H9 (cell line): ENCODE results near the gene RIPPLY1. TPM values are rescaled to one million over a fixed set of nuclear protein-coding genes. Genes with fewer than 3 reads are reported as not detected.

Experiments
- DNase-seq: peaks from one replicate; pipeline ENCODE4 v3.0.0-alpha.2; 2017
- H2AFZ ChIP-seq: one replicate; pipeline ENCODE4 v1.6.1; 2013; ENCODE audit warnings: mild to moderate bottlenecking, low read length, control low read depth, moderate library complexity
- H2AK5ac ChIP-seq: 2 replicates; pipeline ENCODE4 v1.6.1; 2013; ENCODE audit warnings: low read length, control low read depth, mixed read lengths; ENCODE audit not compliant: insufficient read length
- H2BK120ac ChIP-seq: one replicate; pipeline ENCODE4 v1.6.1; 2013; ENCODE audit warnings: low read depth, mild to moderate bottlenecking, low read length, control low read depth, inconsistent platforms; ENCODE audit not compliant: poor library complexity, severe bottlenecking
- H2BK12ac ChIP-seq: 2 replicates; pipeline ENCODE4 v1.6.1; 2013; ENCODE audit warnings: low read length, control low read depth, mixed read lengths, low read depth; ENCODE audit not compliant: insufficient read length
- H2BK15ac ChIP-seq: 2 replicates; pipeline ENCODE4 v1.6.1; 2013; ENCODE audit warnings: low read depth, low read length, control low read depth
- H2BK20ac ChIP-seq: one replicate; pipeline ENCODE4 v1.6.1; 2013; ENCODE audit warnings: low read depth, mild to moderate bottlenecking, low read length, control low read depth, inconsistent platforms; ENCODE audit not compliant: poor library complexity, severe bottlenecking
- H2BK5ac ChIP-seq: 2 replicates; pipeline ENCODE4 v1.6.1; 2013; ENCODE audit warnings: low read length, control low read depth, mixed read lengths; ENCODE audit not compliant: insufficient read length
- H3K14ac ChIP-seq: 2 replicates; pipeline ENCODE4 v1.6.1; 2013; ENCODE audit warnings: low read length, control low read depth; ENCODE audit not compliant: insufficient read depth
- H3K18ac ChIP-seq: 2 replicates; pipeline ENCODE4 v1.6.1; 2013; ENCODE audit warnings: low read depth, mild to moderate bottlenecking, mixed read lengths, low read length, control low read depth; ENCODE audit not compliant: insufficient read length
- H3K23ac ChIP-seq: 2 replicates; pipeline ENCODE4 v1.6.1; 2013; ENCODE audit warnings: low read length, control low read depth, mixed read lengths, low read depth; ENCODE audit not compliant: insufficient read length
- H3K23me2 ChIP-seq: 2 replicates; pipeline ENCODE4 v1.6.1; 2013; ENCODE audit warnings: low read depth, mild to moderate bottlenecking, mixed read lengths, low read length, control low read depth; ENCODE audit not compliant: insufficient read length, poor library complexity, severe bottlenecking
- H3K27ac ChIP-seq: 2 replicates; pipeline ENCODE4 v1.5.1; 2013; ENCODE audit warnings: low read length, control low read depth, mixed read lengths, low read depth; ENCODE audit not compliant: insufficient read length
- H3K27me3 ChIP-seq: 2 replicates; pipeline ENCODE4 v1.6.1; 2013; ENCODE audit warnings: low read length, control low read depth, inconsistent platforms; ENCODE audit not compliant: insufficient read depth
- H3K4ac ChIP-seq: 2 replicates; pipeline ENCODE4 v1.6.1; 2013; ENCODE audit warnings: low read depth, mild to moderate bottlenecking, control low read depth, inconsistent platforms, low read length, moderate library complexity
- H3K4me1 ChIP-seq: 2 replicates; pipeline ENCODE4 v1.6.1; 2013; ENCODE audit warnings: low read length, control low read depth, inconsistent platforms; ENCODE audit not compliant: insufficient read depth
- H3K4me2 ChIP-seq: 2 replicates; pipeline ENCODE4 v1.6.1; 2013; ENCODE audit warnings: low read length, control low read depth, mixed read lengths; ENCODE audit not compliant: insufficient read length, insufficient read depth
- H3K56ac ChIP-seq: 2 replicates; pipeline ENCODE4 v1.6.1; 2013; ENCODE audit warnings: low read depth, mild to moderate bottlenecking, mixed read lengths, low read length, control low read depth; ENCODE audit not compliant: insufficient read length
- H3K79me1 ChIP-seq: 2 replicates; pipeline ENCODE4 v1.6.1; 2013; ENCODE audit warnings: low read depth, mild to moderate bottlenecking, moderate library complexity, low read length, control low read depth, inconsistent platforms; ENCODE audit not compliant: insufficient read depth, poor library complexity, severe bottlenecking
- H3K79me2 ChIP-seq: 2 replicates; pipeline ENCODE4 v1.6.1; 2013; ENCODE audit warnings: low read length, control low read depth, inconsistent platforms; ENCODE audit not compliant: insufficient read depth
- H3K9ac ChIP-seq: 2 replicates; pipeline ENCODE4 v1.6.1; 2013; ENCODE audit warnings: low read length, control low read depth, mixed read lengths; ENCODE audit not compliant: insufficient read length; ENCODE audit errors: extremely low read depth
- H3K9me3 ChIP-seq: one replicate; pipeline ENCODE4 v1.6.1; 2013; ENCODE audit warnings: low read depth, low read length, inconsistent platforms; ENCODE audit not compliant: control insufficient read depth
- H3T11ph ChIP-seq: one replicate; pipeline ENCODE4 v1.6.1; 2013; ENCODE audit warnings: mild to moderate bottlenecking, low read length, control low read depth, inconsistent platforms
- H4K20me1 ChIP-seq: one replicate; pipeline ENCODE4 v1.6.1; 2013; ENCODE audit not compliant: control insufficient read depth, insufficient read length, insufficient read depth
- H4K5ac ChIP-seq: 2 replicates; pipeline ENCODE4 v1.6.1; 2013; ENCODE audit warnings: low read depth, mild to moderate bottlenecking, mixed read lengths, low read length, control low read depth; ENCODE audit not compliant: insufficient read length
- H4K8ac ChIP-seq: replicated peaks from 2 replicates; pipeline ENCODE4 v1.6.1; 2013; ENCODE audit warnings: low read length, control low read depth, mixed read lengths, low read depth; ENCODE audit not compliant: insufficient read length
- H4K91ac ChIP-seq: 2 replicates; pipeline ENCODE4 v1.6.1; 2013; ENCODE audit warnings: low read depth, mild to moderate bottlenecking, moderate library complexity, mixed read lengths, low read length, control low read depth; ENCODE audit not compliant: insufficient read length
- H3K27ac Mint-ChIP-seq, 3 experiments: 2 replicates in 2 of 3; 3 replicates in 1 of 3; pipeline ENCODE4 v1.8.0; 2020 to 2021; ENCODE audit warnings: mixed read lengths in 3 of 3, mild to moderate bottlenecking in 1 of 3, moderate library complexity in 1 of 3
- H3K27me3 Mint-ChIP-seq: 2 replicates; pipeline ENCODE4 v1.8.0; 2021; ENCODE audit warnings: low read depth, mild to moderate bottlenecking, moderate library complexity, mixed read lengths
- H3K36me3 Mint-ChIP-seq, 3 experiments: 2 replicates in 2 of 3; 3 replicates in 1 of 3; pipeline ENCODE4 v1.8.0; 2020 to 2021; ENCODE audit warnings: low read depth in 3 of 3, mixed read lengths in 3 of 3; ENCODE audit not compliant: insufficient read depth in 1 of 3
- H3K4me1 Mint-ChIP-seq, 2 experiments: 2 replicates each; pipeline ENCODE4 v1.8.0; 2020; ENCODE audit warnings: mixed read lengths in 2 of 2
- H3K4me3 Mint-ChIP-seq, 2 experiments: 2 replicates in 1 of 2; 3 replicates in 1 of 2; pipeline ENCODE4 v1.8.0; 2020 to 2021; ENCODE audit warnings: mild to moderate bottlenecking in 2 of 2, mixed read lengths in 2 of 2, moderate library complexity in 1 of 2
- H3K9me3 Mint-ChIP-seq, 2 experiments: 2 replicates in 1 of 2; 3 replicates in 1 of 2; pipeline ENCODE4 v1.8.0; 2020; ENCODE audit warnings: mild to moderate bottlenecking in 2 of 2, mixed read lengths in 2 of 2, moderate library complexity in 1 of 2
- WGBS: extraction: QIAGEN DNeasy Blood & Tissue Kit; methylation state at CpG from one replicate; pipeline ENCODE4 v1.1.7; 2013; ENCODE audit warnings: missing lambda C conversion rate, low lambda C conversion rate, mixed read lengths; ENCODE audit not compliant: insufficient read length; ENCODE audit errors: extremely low coverage; 5-methylcytosine and 5-hydroxymethylcytosine counted together
- total RNA-seq: library from RNA; stranded (reverse); gene quantifications from 2 replicates; pipeline ENCODE4 v1.2.1, GENCODE V29; 2021
- TF ChIP-seq, protein P1 (sequence below): fragments of 200-600 bp; sonication (generic); conservative IDR thresholded peaks from 3 replicates; pipeline ENCODE4 v1.8.0; 2021; ENCODE audit warnings: antibody characterized with exemption, mild to moderate bottlenecking

RIPPLY1 gene
- total RNA-seq, 1 experiment from 2014 or later, result not detected

DNA sequence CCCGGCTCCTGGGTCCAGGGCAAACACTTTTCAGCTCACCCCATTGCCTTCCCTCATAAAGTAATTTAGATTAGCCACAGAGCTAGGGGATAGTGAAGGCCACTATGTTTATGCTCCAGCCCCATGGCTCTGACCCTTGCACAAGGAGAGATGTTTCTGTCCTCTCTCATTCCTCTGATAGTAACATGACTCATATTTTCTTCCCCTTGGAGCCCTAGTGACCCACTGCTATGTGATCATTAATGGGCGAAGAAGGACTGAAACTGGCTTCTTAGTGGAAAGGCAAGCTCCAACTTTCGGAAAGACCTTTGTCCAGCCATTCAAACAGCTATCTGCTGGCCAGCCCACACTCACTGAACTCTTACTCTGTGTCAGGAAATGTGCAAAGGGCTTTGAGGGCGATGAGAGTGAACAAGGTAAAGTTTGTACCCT lies 29.4 kb upstream of the RIPPLY1 start:
- H3K18ac ChIP-seq, result no peak overlapping the region
- H4K8ac ChIP-seq, result no peak overlapping the region
- H3K27ac Mint-ChIP-seq, result no peak overlapping the region
- no peak overlapping the region for H3K27ac ChIP-seq
- no peaks in the 10 kb centered on the region; a peak in 1 of 7 replicates for H3K36me3 Mint-ChIP-seq
- no peaks in the 10 kb centered on the region for H3K4me1 ChIP-seq
- H3K4me1 Mint-ChIP-seq, result no peaks in the 10 kb centered on the region
- H3K27me3 Mint-ChIP-seq, result no peaks in the 10 kb centered on the region; the same call in 1 of the 2 replicates
- TF ChIP-seq, protein P1, sequence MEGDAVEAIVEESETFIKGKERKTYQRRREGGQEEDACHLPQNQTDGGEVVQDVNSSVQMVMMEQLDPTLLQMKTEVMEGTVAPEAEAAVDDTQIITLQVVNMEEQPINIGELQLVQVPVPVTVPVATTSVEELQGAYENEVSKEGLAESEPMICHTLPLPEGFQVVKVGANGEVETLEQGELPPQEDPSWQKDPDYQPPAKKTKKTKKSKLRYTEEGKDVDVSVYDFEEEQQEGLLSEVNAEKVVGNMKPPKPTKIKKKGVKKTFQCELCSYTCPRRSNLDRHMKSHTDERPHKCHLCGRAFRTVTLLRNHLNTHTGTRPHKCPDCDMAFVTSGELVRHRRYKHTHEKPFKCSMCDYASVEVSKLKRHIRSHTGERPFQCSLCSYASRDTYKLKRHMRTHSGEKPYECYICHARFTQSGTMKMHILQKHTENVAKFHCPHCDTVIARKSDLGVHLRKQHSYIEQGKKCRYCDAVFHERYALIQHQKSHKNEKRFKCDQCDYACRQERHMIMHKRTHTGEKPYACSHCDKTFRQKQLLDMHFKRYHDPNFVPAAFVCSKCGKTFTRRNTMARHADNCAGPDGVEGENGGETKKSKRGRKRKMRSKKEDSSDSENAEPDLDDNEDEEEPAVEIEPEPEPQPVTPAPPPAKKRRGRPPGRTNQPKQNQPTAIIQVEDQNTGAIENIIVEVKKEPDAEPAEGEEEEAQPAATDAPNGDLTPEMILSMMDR, result no peak
- no peak overlapping the region for H3T11ph ChIP-seq
- WGBS, result no CpG with 5 or more reads among the region's 4 CpGs
- no peak overlapping the region for H3K9ac ChIP-seq
- no peak overlapping the region for H3K4me3 Mint-ChIP-seq
- H3K79me1 ChIP-seq, result no peaks in the 10 kb centered on the region
- H4K91ac ChIP-seq, result no peak overlapping the region
- no peak overlapping the region for H2BK15ac ChIP-seq
- no peak overlapping the region for H3K4ac ChIP-seq
- H3K79me2 ChIP-seq, result no peaks in the 10 kb centered on the region
- H4K20me1 ChIP-seq, result no peaks in the 10 kb centered on the region
- no peak overlapping the region for H2AFZ ChIP-seq
- H3K23me2 ChIP-seq, result no peaks in the 10 kb centered on the region
- H2AK5ac ChIP-seq, result no peak overlapping the region
- H2BK120ac ChIP-seq, result no peak overlapping the region
- H2BK20ac ChIP-seq, result no peak overlapping the region
- no peak overlapping the region for H3K23ac ChIP-seq
- no peaks in the 10 kb centered on the region for H3K27me3 ChIP-seq
- peaks cover 4% of the 10 kb centered on the region for H3K9me3 ChIP-seq
- H3K4me2 ChIP-seq, result no peak overlapping the region
- H2BK12ac ChIP-seq, result no peak overlapping the region
- no peak overlapping the region for H3K14ac ChIP-seq
- H3K9me3 Mint-ChIP-seq, result peaks cover 0 to 23% of the 10 kb centered on the region in 2 experiments; a peak in 2 of 5 replicates
- no peak overlapping the region for H4K5ac ChIP-seq
- H3K56ac ChIP-seq, result no peak overlapping the region
- no peak for DNase-seq
- no peak overlapping the region for H2BK5ac ChIP-seq
